CD4-positive, alpha-beta T cell treated with Interleukin-2 at 100 ng/mL for 4 hours (primary cell): ENCODE results near the gene UBL4B.
"Not testable (repeated sequence)": the region's sequence is repeated elsewhere in the genome, so short reads cannot be mapped to it uniquely, and the experiment has no call there.

Experiments
- DNase-seq: peaks from one replicate; pipeline ENCODE4 v3.0.0-alpha.2; 2020; ENCODE audit warnings: low spot score

The UBL4B gene

DNA sequence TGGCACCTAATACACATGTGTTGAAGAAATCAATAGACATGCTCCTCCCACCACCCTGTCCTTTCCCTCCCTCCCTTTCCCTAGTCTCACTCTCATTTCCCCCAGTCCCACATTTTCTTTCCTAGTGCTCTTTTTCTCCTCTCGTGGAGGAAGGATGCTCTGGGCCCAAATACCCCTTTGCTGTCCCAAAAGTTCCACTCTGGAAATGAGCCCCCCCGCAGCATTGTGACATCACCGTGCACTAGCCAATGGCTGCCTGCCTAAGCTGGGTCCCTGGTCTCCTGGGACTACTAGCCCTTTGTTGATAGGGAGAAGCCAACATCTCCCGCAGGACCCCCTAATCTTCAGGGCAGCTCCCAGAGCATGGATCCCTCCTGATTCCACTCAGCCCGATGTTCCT lies at the start of gene UBL4B:
Gene UBL4B, plus strand, starts transcription at position 301 of the 400 bp plus-strand sequence. Its CDS starts 92 bp downstream, at position 393.
- no peak for DNase-seq

DNA sequence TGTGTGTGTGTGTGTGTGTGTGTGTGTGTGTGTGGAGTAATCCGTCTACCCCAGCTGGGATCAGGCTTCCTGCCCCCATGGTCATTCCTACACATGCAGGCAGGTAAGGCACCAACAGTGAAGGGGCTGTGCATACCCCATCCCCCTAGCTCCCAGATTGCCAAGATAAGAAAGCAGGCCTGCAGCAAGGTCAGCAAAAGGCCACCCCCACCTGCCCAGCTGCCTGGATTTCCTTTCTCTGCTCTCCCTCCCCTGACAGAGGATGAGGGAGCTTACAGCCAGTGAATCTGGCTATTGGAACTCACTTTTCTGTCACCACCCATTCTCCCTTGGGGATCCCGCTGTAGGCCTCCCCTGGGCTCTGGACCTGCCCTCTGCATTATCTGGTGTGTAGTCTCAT lies 49.6 kb upstream of the UBL4B start:
- DNase-seq: no peak

GRCh38 chr1:110063781-110064180 lies 48.5 kb upstream of the UBL4B start:
- no peak for DNase-seq

DNA sequence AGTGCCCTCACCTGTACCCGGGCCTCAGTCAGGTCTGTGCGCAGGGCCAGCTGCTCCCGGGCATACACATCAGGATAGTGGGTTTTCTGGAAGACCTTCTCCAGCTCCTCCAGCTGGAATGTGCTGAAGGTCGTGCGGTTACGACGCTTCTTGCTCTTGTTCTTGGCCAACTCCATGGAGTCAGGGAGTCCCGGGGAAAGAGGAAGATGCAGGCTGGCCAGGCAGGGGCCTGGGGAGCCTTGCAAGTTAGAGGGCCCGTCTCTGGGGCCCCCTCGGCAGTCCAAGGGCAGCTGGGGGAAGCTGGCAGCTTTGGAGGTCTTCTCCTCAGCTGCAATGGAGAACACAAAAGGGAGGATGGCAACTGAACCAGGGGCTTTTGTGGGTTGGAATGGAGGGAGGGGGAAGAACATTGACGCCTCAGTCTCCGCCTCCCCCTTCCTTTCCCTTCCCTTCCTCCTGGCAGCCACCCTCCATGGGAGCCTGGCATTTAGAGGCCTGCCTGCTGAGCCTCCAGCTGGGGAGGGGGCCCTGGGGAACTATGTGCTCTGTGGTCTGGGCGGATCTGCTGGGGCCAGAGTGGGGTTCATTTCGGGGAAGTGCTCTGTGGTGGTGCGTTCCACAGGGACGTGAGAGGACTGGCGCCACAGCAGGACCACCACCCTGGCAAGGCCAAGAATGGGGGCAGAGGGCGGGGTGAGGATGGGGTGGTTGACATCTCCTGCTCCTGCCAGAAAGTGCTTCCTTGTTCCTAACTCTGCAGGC lies 47.5 kb upstream of the UBL4B start:
- DNase-seq: no peak

- DNase-seq: no peak
Observed at GRCh38 chr1:110065841-110066240, 46.4 kb upstream of the UBL4B start.

DNA sequence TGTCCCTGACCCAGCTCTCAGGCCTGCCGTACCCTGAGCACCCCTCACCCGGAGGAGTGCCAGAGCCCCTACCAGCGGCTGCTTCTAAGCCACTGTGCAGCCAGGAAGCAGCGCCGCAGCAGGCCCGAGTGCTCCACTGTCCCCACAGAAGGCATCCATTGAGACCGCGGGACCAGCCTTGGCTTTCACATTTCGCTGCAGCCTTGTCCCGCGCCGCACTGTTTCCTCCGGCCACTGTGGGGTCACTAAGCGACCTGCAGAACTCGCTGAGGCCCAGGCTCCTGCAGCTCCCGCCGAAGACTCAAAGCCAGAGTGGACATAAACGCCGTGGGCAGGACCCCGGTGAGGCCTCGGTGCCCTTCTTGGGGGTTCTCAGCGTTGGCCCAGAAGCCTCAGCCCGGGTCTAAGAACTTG lies 44.8 kb upstream of the UBL4B start:
- no peak for DNase-seq

DNA sequence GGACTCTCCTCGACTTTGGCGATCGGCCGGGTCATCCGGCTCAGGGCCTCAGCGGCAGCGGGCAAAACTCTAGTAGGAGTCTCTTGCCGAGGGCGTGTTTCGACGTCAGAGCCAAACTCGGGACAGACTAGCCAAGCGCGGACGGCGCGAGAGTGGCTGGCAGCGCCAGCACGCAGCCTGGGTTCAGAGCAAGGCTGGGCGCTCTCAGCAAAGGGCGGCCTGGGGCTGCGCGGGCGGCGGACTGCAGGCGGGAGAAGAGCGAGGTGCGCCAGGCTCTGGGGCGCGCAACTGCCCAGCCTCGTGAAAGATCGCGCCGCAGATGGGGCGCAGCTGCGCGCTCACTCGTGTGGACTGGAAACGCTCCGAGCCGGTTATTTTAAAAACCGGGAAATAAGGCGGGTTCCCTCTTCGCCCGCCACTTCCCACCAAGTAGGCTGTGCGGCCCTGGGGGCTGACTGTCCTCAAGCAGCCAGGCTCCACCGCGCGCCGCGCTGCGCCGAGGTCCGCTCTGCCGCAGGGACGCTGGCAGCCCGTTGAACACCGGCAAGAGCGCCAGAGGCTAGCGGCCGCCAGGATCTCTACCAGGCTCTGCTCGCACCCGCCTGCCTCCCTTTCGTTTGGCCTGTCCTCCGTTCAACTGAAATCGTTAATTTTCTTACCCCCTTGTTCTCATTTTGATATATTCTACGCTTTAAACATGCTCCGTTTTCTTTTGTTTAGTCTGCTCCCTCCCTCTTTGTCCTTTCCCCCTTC lies 44.2 kb upstream of the UBL4B start:
- no peak for DNase-seq

DNA sequence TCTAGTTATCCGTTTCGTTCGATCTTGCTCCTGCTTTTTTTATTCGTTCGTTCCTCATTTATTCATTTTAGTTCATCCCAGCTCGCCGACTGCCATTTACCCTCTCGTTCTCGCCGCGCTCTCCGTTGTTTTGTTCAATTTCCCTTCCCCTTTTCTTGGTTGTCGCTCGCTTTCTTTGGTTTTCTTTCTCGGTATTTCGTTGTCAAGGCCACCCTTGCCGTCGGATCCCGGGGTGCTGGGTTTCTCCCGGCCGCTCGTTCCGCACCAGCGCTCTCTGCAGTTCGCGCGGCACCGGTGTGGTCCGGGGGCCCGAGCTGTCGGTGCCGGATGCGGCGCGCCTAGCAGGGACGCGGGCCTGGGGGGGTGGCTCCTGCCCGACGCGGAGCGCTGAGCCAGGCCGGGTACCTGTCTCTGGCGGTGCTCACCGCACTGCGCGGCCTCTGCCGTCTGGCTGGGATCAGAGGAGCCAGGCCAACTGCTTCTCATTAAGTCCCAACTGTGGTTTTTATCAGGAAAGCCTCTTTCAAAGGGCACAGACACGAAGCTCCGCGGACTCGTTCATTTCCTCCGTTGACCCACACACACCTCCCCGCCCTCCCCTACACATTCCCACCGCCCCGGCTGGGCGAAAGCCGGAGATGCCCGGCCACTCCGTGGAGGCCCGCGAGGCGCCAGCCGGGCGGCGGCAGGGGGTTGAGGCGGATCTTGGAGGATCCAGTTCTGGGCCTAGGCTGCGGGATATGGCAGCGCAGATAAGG lies 43.4 kb upstream of the UBL4B start:
- no peak for DNase-seq

DNA sequence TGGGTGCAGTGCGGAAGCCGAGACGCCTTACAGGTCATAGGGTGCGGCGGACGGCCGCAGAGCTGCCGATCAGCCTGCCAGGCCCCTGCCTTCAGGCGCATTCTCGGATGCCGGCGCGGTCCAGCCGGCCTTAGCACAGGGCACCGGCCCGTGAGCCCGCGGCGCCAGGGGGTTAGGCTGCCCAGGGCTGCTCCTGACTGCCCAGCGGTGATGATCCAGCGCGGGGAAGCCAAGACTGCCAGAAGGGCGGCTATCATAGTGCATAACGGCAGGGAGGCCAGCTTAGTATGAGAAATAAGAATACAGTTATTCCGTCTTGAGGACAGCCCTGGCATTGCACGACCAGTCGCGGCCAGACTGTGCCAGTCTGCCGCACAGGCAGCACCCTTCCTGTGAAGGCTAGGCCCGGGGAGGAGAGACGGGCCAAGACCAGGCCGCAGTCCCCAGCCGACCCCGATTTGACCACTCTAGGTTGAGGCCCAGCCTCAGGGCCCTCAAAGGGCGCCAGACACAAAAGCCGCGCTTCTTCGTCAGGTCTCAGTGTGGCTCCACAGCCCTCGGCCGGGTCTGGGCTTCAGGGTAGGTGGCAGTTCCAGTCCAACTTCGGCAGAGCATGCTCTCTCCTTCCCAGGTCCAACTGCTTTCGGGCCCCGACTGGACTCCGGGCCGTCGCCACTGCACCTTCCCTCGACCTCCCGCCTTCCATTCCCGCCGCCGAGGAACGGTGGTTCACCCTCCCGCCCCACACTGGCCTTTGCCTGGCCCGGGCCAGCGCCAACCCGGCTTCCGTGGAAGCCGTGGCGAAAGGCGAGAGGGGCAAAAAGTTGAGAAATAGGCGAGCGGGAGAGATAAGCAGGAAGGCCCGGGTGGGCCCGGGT lies 42.6 kb upstream of the UBL4B start:
- DNase-seq: no peak

DNA sequence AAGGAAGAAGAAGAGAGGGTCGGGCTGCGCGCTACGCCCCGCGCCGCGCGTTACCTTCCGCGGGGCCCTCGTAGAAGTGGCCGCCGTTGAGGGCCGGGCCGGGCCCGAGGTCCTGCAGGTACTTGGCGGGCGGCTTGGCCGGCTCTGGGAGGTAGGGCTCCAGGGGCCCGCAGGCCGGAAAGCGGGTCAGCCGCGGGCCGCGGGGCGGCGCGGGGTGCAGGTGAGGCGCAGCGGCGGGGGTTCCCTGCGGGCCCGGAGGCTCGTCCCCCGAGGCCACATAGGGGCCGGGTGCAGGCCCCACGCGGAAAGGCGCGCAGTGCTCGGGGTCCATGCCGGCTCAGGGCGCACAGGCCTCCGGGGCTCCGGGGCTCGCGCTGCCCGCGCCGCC lies 42.0 kb upstream of the UBL4B start:
- DNase-seq: no peak

GRCh38 chr1:110070671-110071242 lies 41.5 kb upstream of the UBL4B start, which contains the start of gene ALX3:
TSS of gene ALX3 (minus strand) at chr1:110070672. CDS start at chr1:110070612, 60 bp downstream.
- DNase-seq: no peak

DNA sequence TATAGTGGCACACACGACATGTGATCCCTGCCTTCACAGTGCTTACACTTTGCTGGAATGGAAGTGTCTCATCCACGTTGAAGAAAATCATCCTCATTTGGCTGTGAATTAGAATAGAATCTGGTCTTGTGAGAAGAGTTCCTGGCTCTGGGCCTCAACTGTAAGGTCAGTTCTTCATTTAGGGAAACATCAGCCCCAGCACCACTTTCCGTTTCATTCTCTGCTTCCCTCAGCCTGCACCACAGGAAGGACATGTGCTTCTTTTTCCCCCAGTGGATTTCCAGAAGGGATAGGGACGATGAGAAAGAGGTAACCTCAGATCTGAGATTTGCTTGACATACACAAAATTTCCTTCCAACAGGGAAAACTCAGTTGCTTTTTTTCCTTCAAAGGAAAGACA lies 38.1 kb upstream of the UBL4B start:
- DNase-seq: no peak

DNA sequence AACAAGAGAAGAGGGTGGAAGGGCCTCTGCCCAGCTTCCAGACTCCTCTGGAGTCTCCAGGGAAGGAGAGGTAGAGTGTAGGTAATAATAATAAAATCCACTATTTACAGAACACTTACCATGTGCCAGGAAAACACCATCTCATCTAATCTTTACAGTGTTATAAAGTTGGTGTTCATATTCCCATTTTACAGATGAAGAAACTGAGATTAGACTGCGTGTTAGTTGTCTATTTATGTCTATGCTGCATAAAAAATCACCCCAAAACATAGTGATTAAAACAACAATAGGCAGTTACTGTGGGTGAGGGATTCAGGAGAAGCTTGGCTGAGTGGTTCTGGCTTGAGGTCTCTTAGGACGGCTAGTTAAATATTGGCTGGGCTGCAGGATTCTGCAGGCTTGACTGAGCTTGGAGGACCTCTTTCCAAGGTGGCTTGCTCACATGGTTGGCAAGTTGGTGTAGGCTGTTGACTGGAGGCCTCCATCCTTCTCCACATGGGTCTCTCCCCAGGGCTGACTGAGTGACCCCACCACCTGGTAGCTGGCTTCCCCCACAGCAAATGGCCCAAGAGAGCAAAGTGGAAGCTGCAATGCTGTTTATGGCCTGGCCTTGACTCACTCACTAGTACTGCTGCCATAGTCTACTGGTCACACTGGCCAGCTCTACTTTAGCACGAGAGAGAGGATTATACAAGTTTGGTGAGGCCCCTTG lies 35.3 kb upstream of the UBL4B start:
- no peak for DNase-seq

GRCh38 chr1:110079995-110080394 lies 32.2 kb upstream of the UBL4B start:
- DNase-seq: not testable (repeated sequence)

- no peak for DNase-seq
Observed at GRCh38 chr1:110081061-110081460, 31.2 kb upstream of the UBL4B start.

- no peak for DNase-seq
Observed at GRCh38 chr1:110082477-110082876, 29.8 kb upstream of the UBL4B start.

- DNase-seq: no peak
Observed at GRCh38 chr1:110083061-110083865, 29.0 kb upstream of the UBL4B start.

DNA sequence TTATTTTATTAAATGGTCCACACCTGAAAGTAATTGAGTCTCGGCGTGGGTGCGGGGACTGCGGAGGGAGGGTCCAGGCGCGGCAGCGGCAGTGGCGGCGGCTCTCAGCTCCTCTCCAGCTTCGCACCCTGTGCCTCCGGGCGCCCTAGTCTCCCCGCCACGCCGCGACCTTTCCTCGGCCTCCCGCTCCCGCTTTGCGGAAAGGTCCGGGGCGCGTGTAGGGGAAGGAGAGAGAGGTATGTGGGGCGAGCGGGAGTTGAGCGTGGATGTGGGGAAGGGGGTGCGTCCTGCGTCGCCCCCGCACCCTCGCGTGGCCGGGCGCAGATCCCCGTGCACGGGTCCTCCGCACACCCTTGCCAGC lies 28.4 kb upstream of the UBL4B start:
- DNase-seq: no peak

DNA sequence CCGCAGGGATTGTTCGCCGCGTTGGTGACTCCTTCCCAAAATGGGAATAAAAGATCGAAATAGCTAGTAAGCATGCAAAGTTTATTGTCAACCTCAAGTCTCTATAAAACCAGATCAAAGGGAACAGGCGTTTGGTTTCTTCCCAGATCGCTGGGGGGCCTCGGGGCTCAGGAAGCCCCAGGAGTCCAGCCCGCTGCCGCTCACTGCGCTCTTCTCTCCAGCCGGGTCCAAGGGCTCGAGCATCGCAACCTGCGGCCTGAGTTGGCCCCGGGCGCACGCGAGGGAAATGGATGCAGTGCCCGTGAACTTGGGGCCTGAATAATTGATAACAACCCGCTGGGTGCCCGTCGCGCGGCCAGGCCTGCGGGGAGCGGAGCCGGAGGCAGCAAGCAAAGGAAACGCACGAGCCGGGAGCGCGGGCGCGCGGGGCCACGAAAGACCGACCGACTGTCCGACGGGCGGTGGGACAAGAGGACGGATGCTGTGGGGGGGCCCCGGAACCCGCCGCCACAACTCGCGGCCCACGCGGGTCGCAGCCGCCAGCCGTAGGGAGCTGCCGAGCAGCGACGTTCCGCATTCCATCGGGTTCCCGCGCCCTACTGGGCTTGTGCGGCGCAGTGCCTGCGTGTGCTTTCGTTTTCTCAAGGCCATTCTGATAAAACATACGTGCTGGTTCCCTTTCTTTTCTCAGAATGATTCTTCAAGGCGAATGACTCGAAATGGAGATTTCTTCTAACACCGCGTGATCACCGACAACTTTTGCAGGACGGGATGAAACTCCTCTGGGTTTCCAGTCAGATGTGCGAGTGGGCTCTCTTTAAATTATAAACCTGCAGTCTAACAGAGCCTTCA lies 27.8 kb upstream of the UBL4B start:
- peak; percentile 4 for DNase-seq
